Measurements from ENCODE around the gene PPID. TPM values are rescaled to one million over a fixed set of nuclear protein-coding genes. Genes with fewer than 3 reads are reported as not detected.

Gene PPID
- total RNA-seq, 1 experiment from 2014 or later = 53.5 TPM

GRCh38 chr4:158673633-158674032, 49.6 kb downstream of the PPID start:
- Histone ChIP-seq H3K4ac (ENCODE audit: low read depth, low read length) (no peak overlapping the region), H3K18ac (ENCODE audit: insufficient read length, low read depth, low read length) (no peak overlapping the region), H2BK20ac (ENCODE audit: low read depth, low read length, poor library complexity, severe bottlenecking) (no peak overlapping the region), H2AFZ (ENCODE audit: low read length) (no peak overlapping the region), H3K4me2 (ENCODE audit: insufficient read depth, insufficient read length, low read length) (no peak overlapping the region), H2BK12ac (ENCODE audit: insufficient read length, low read depth, low read length) (no peak overlapping the region), H3K79me2 (ENCODE audit: insufficient read depth, low read length) (peaks cover 5% of the 10 kb centered on the region; the same call in 1 of the 2 replicates), H3K27ac (ENCODE audit: insufficient read length, low read depth, low read length) (no peak overlapping the region), H3K9ac (ENCODE audit: extremely low read depth, insufficient read length, low read length) (no peak overlapping the region), H2AK5ac (ENCODE audit: insufficient read length, low read length) (no peak overlapping the region), H3K27me3 (ENCODE audit: insufficient read depth, low read length) (no peaks in the 10 kb centered on the region), H2BK15ac (ENCODE audit: low read depth, low read length) (no peak overlapping the region), H3T11ph (ENCODE audit: low read length) (no peak overlapping the region), H3K23me2 (ENCODE audit: insufficient read length, low read depth, low read length, poor library complexity, severe bottlenecking) (peaks cover 13% of the 10 kb centered on the region), H4K20me1 (ENCODE audit: control insufficient read depth, insufficient read depth, insufficient read length) (no peaks in the 10 kb centered on the region), H3K79me1 (ENCODE audit: insufficient read depth, low read depth, low read length, poor library complexity, severe bottlenecking) (no peaks in the 10 kb centered on the region), H4K5ac (ENCODE audit: insufficient read length, low read depth, low read length) (no peak overlapping the region), H3K14ac (ENCODE audit: insufficient read depth, low read length) (no peak overlapping the region), H4K91ac (ENCODE audit: insufficient read length, low read depth, low read length) (no peak overlapping the region), H3K4me1 (ENCODE audit: insufficient read depth, low read length) (no peaks in the 10 kb centered on the region), H4K8ac (replicated peaks; ENCODE audit: insufficient read length, low read depth, low read length) (no peak overlapping the region), H2BK120ac (ENCODE audit: low read depth, low read length, poor library complexity, severe bottlenecking) (no peak overlapping the region), H3K56ac (ENCODE audit: insufficient read length, low read depth, low read length) (no peak overlapping the region), H2BK5ac (ENCODE audit: insufficient read length, low read length) (no peak overlapping the region), H3K9me3 (ENCODE audit: control insufficient read depth, low read depth, low read length) (no peaks in the 10 kb centered on the region), H3K23ac (ENCODE audit: insufficient read length, low read depth, low read length) (no peak overlapping the region)
- Mint-ChIP-seq H3K36me3 (ENCODE audit: insufficient read depth in 1 of 3, low read depth in 3 of 3) (peaks cover 4 to 8% (median 5%) of the 10 kb centered on the region in 3 experiments), H3K4me1 (peaks cover 11 to 15% of the 10 kb centered on the region in 2 experiments), H3K27me3 (ENCODE audit: low read depth) (no peaks in the 10 kb centered on the region), H3K9me3 (no peaks in the 10 kb centered on the region), H3K4me3 (no peak overlapping the region), H3K27ac (no peak overlapping the region)
- TF ChIP-seq CTCF (conservative IDR thresholded peaks at IDR 0.05) = no peak
- no CpG with 5 or more reads among the region's 3 CpGs for WGBS (ENCODE audit: extremely low coverage, insufficient read length, low lambda C conversion rate)
- no peak for DNase-seq
